H4 (cell line): ENCODE measurements around the gene ACTN4. TPM values are rescaled to one million over a fixed set of nuclear protein-coding genes. Genes with fewer than 3 reads are reported as not detected.

Experiments
- DNase-seq: peaks from one replicate; pipeline ENCODE4 v3.0.0-alpha.2; 2015; ENCODE audit warnings: low spot score
- total RNA-seq: library from RNA; depleted of rRNA; stranded (reverse); fragments of >200 nt; shearing (Covaris generic); gene quantifications from 2 replicates; pipeline ENCODE4 v1.2.3, GENCODE V29; 2014

Gene ACTN4
- total RNA-seq, 1 experiment from 2014 or later: 262 TPM

- no peak for DNase-seq
These were observed 62.4 kb downstream of the ACTN4 start for GRCh38 chr19:38709671-38710415.

- no peak for DNase-seq
These were observed 62.9 kb downstream of the ACTN4 start for GRCh38 chr19:38710416-38710702.

GRCh38 chr19:38710928-38711725 lies 63.7 kb downstream of the ACTN4 start:
- no peak for DNase-seq

- peak; percentile 60 for DNase-seq
These were observed 64.3 kb downstream of the ACTN4 start for GRCh38 chr19:38711726-38712153.

- no peak for DNase-seq
These were observed 64.8 kb downstream of the ACTN4 start for GRCh38 chr19:38712161-38712748.

- no peak for DNase-seq
These were observed 65.8 kb downstream of the ACTN4 start for GRCh38 chr19:38713227-38713649.

- DNase-seq: no peak
These were observed 66.4 kb downstream of the ACTN4 start for GRCh38 chr19:38713865-38714264.

GRCh38 chr19:38714354-38714778 lies 66.9 kb downstream of the ACTN4 start:
- DNase-seq: no peak

- DNase-seq: no peak
These were observed 68.1 kb downstream of the ACTN4 start for GRCh38 chr19:38715555-38715954.

- DNase-seq: no peak
These were observed 69.6 kb downstream of the ACTN4 start for GRCh38 chr19:38717051-38717450.

- no peak for DNase-seq
These were observed 70.4 kb downstream of the ACTN4 start for GRCh38 chr19:38717855-38718254.

- DNase-seq: peak; percentile 69
These were observed 71.5 kb downstream of the ACTN4 start for GRCh38 chr19:38718747-38719543.

GRCh38 chr19:38719761-38720558 lies 72.5 kb downstream of the ACTN4 start:
- peak; percentile 63 for DNase-seq

- DNase-seq: no peak
These were observed 73.2 kb downstream of the ACTN4 start for GRCh38 chr19:38720559-38721236.

- no peak for DNase-seq
These were observed 74.0 kb downstream of the ACTN4 start for GRCh38 chr19:38721496-38721895.

- no peak for DNase-seq
These were observed 74.7 kb downstream of the ACTN4 start for GRCh38 chr19:38721979-38722773.

- no peak for DNase-seq
These were observed 75.6 kb downstream of the ACTN4 start for GRCh38 chr19:38722947-38723605.

- DNase-seq: no peak
These were observed 76.1 kb downstream of the ACTN4 start for GRCh38 chr19:38723606-38723965.
